Mesenteric fat pad (tissue), 1 donor: ENCODE measurements around the gene CPNE4. TPM values are rescaled to one million over a fixed set of nuclear protein-coding genes. Genes with fewer than 3 reads are reported as not detected.

Source experiments
- DNase-seq: peaks from one replicate; pipeline ENCODE4 v3.0.0-alpha.2; 2020; ENCODE audit warnings: low spot score
- total RNA-seq: library from RNA; stranded (reverse); fragmentation: NEBNext Ultra II Directional; extraction: Animal tissue kit (Norgen Biotek cat#: 25700); gene quantifications from one replicate; pipeline ENCODE4 v1.2.1, GENCODE V29; 2021
- donor health status: DM: yes; HTN: yes; CAD: no.

The CPNE4 gene
- total RNA-seq, 1 donor from 2014 or later = not detected

DNA sequence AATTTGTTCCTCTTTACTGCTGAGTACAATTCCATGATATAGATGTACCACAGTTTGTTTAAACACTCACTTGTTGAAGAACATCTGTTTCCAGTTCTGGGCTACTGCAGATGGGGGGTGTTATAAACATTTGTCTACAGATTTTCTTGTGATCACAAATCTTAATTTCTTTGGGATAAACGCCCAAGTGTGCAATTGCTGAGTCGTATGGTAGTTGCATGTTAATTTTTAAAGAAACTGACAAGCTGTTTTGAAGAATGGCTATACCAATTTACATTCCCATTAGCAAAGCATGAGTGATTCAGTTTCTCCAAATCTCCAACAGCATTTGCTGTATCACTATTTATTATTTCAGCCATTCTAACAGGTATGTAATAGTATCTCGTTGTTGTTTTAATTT lies 290.0 kb downstream of the CPNE4 start:
- no peak for DNase-seq

DNA sequence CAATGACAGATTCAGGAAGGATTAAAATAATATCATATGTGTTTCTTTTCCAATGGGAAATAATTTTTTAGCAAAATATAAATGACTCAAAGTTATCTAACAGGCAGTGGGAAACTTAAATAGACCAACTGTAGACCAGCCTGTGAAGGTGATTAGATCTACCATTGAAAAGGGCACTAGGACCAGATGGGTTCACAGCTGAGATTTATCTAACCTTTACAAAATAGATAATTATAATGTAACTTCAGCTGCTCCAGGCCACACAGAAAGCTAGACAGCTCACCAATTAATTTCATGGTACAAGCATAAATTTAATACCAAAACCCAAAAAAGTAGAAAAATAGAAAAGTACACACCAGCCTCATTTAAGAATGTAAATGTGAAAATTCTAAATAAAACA lies 291.7 kb downstream of the CPNE4 start:
- DNase-seq = no peak

DNA sequence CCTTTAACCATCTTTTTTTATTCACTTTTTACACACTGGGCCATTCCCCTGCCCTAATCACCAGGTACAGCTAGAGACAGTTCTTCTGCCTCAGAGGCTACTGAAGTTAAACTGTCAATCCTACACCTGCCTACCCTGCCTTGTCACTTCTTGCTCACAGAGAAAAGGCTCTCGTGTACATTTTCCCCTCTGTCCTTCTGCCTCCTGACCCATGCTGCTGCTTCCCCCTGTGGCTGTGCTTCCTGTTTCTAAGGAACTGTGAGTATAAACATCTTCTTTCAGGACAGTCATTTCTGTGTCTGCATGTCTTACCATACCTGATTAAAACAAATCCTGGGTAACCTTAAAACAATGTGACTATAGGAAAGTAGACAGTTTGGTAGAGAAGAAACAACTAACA lies 295.6 kb downstream of the CPNE4 start:
- no peak for DNase-seq

DNA sequence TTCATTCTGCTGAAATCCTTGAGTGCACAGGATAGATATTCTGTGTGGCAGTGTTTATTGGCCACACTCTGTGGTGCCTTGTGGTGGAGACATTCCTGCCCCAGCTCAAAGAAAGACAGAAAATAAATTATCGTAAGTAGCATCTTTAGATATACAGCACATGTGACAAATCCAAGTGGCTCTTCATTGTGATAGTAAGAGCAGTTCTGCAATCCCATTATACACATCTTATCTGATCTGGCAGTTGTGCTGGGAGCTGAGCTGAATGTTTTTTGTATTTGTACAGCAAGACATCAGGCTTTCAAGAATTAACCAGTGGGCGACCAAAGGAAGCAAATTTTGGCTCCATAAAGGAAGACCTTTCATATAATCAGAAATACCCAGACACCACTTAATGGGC lies 296.7 kb downstream of the CPNE4 start:
- DNase-seq = no peak

DNA sequence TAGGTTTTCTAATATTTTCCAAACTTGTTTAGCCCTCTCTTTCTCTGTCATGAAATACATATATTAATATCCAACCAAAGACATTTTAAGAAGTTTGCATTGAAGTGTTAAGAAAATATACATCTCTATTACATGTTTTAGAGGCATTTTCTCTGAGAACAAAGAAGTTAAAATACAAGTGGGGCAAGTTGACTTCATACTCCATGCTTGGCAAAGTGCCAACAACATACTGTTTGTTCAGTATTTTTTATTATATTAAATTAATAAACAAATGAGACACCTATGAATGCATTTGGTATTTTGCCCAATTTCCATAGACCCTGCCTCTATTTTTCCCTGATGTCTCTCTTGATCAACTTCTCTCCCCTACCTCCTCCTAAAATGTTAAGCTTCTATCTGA lies 299.3 kb downstream of the CPNE4 start:
- no peak for DNase-seq

DNA sequence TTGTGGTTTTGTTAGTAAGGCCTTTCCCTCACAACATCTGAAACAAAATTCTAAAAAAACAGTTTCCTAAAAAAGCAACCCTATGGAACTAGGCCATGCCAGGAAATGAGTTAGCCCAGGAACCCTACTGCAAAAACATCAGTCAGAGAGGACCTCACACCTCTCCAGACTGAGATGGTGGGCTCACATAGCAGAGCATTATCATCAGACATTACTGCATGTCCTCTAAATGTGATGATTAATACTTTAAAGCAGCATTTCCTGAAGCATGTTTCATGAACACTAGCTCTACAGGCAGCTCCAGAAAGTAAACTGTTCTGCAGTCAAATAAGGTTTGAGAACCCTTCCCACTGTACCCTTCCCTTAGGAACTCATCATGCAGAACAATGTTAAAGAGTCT lies 299.7 kb downstream of the CPNE4 start:
- no peak for DNase-seq

DNA sequence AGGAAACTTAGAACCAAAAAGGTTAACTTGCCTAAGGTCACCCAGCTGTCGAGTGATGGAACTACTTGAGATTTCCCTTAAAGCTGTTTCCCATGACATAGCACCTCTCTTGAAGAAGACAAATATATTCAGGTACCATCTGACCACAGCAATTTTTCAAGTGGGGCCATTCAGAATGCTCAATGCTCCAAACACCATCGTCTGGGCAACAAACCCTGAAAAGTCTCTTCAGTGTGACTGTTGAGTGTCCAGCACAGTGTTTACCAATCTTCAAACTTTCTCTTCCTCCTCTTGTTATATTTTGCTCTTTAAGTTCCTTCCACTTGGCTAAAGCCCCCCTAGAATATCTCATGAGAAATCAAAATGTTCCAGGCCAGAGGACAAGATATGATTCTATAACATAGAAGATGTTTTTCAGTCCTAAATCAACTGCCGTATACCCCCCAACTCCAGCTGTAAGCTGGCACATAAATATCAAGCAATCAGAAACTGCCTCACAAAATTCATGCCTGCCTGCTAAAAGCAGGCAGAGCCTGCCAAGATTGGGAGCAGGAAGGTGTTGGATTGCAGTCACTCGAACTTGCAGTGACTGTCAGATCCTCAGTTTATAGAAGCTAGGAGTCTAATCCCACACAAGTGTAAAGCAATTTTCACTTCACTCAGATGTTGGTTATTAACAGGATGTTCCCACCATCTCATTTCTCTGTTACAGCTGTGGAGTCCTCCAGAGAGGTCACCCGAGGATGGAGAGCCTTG lies 301.6 kb downstream of the CPNE4 start:
- no peak for DNase-seq

DNA sequence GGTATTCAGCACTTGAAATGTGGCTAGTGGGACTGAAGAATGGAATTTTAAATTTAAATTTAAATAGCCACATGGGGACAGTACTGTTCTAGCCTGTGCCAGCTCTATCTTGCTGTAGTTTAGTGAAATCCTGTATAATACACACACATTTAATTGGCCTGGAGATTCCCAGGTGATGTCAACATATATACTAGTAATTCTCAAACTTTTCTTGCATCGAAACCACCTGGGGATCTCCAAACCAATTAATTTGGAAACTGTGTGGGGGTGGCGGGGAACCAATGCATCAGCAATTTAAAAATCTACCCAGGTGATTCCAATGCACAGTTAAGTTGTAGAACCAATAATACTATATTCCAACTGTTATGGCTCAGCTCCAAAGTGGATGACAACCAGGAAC lies 303.1 kb downstream of the CPNE4 start:
- no peak for DNase-seq

DNA sequence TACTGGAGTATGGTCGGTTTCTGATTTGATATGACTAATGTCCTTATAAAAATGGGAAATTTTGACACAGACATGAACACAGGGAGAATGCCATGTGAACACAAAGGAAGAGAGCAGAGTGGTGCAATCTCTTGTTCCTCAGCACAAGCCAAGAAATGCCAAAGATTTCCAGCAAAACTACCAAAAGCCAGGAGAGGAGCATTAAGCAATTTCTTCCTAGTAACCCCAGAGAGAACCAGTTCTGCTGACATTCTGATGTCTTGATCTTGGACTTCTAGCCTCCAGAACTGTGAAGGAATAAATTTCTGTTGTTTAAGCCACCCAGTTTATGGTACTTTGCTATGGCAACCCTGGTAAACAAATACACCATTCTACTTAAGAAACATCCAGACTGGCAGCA lies 304.2 kb downstream of the CPNE4 start:
- no peak for DNase-seq

DNA sequence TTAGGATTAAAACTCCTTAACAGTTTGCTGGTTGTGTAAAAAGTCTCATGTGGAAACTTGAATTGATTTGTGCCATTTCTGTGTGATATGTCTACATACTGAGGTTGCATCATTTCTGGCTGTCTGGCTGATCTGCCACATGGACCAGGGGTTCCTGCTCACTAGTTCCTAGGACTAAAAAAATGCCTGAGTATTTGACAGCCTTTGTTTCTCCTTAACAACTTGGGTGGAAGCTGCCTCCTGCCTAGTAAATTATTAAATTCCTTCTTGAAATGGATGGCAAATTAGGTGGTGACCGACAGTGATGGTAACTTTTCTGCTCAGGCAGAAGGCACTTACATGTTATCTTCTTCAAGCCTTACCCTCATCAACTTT lies 305.2 kb downstream of the CPNE4 start:
- DNase-seq = no peak

DNA sequence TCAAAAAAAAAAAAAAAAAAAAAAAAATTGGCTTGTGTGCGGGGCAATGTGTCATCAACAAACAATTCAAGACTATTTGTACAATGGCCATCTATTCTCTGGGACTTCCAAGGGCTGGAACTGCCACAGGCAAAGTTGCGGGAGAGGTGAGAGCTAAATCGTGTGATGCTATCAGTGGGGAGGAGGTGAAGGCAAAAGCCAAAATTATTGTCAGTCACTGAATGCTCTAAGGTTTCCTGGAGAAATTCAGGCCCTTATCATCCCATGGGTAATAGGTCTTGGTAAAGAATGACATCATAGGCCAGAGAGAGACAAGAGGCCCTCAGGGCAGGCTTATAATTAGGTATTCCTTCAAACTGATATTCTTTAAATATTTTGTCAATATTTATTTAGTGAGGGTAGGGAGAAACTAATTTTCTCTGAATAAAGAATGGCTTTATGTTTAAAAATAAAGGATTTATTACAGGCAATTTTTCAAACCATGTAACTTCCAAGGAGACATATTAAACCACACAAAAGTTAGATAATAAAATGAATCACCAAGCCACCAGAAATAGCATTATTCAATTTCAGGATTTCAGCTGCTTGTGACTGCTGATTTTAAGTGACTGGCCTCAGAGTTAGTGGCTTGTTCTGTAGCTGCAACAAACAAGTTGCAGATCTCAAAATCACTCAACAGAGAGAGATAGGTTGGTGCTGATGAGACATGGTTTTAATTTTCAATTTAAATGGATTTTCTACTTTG lies 305.7 kb downstream of the CPNE4 start:
- DNase-seq = no peak

DNA sequence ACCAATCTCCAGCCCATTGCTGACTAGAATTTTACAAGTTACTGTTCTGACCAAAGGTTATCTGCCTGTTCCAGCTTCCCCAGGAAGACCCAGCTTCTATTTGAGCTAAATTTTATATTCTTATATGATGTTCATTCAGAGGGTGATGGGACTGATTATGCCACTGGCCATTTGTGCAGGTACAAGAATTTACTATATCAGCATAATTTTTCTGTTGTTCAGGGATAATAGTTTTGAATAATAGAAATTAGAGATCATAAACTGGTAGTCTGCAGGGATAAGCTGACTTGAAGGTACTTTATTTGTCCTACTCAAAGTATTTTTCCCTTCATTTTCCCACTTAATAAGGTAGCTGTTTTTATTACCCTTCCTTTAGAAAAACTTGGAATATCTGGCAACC lies 309.4 kb downstream of the CPNE4 start:
- DNase-seq = no peak

DNA sequence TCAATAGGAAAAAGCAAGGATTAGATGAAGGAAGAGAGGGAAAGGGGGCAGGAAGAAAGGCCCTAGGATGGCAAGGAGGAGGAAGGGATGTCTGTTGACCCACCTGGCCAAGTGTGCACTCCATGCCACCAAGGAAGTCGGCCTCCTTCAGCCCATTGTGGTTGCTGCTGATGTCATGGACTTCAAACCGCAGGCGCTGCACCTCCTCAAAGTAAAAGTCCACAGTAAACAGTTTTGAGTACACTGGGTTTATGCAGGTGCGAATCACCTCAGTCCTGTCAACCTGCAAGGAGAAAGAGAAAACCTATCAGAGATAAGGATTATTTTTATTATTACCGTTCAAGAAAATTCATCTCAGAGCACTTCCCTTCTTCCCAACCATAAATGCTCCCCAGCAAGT lies 311.5 kb downstream of the CPNE4 start:
- no peak for DNase-seq

DNA sequence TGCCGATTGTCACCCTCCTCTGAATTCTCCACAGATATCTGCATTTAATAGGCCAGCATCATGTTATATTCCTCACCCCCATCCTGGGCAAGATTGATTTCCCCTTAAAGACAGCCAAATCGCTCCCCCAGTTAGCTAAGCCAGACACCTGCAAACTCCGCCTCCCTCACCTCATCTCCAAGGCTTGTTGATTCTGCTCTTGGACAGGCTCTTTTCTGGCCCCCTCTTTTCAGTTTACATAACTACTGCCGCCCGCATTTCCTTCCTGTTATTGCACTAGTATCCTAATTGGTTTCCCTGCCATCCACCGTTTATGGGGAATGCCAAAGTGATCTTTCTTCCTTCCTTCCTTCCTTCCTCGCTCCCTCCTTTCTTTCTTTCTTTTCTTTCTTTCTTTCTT lies 317.3 kb downstream of the CPNE4 start:
- no peak for DNase-seq

DNA sequence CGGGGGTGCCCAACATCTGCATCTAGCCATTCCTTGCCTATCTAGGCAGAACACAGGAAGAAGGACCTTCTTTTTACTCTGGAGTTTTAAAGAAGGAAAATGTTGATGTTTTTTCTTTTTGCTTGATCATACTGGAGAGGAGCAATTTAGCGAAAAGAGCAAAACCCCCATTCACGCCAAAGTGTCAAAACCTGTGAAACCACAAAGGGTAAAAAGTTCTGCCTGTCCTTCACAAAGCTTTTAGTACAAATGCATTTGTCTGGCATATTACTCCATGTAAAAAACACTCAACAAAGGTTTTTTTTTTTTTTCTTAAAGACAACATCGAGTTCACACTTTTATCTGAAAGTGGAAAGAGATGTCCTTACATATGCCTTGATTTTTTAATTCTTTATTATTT lies 317.9 kb downstream of the CPNE4 start:
- no peak for DNase-seq

DNA sequence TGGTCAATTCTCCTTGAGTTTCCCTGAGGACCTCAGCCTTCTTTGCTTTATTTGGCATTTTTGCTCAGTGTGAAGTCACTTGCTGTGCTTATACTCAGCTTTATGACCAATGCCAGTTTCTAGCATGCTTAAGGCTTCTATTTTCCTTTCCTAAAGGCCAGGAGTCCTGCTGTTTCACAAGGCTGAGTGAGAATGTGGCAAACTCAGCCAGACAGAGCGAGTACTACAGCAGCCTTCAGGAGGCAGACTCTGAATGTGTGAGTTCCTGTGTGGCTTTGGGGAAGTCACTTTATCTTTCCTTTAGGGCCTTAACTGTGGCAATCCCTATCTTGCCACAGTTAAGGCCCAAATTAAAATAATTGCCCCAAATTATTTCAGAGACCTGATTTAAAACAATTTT lies 318.8 kb downstream of the CPNE4 start:
- DNase-seq = no peak

DNA sequence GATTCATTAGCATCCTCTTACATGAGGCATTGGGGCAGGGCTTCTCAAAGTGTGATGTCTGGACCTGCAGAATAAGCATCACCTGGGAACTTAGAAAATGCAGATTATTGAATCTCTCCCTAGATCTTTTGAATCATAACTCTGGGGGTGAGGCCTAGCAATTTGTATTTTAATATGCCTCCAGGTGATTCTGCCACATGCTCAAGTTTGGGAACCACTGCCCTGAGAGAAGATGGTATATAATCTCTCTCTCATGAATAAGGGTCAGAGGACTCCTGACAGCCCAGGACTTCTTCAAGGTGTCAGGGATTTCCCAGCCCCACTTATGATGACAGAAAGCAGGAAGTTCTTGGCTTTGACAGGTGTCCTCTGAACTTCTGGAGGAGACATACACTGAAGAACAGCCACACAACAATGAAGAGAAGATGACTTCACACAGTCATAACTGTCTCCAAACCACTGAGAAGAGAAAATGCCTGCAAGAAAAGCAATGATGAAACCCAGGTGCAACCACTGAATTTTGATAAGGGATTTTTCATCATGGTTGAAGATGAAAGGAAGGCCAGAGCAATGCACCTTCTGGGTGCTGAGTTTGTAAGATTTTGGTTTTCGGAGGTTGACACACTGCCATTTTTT lies 320.1 kb downstream of the CPNE4 start:
- no peak for DNase-seq

DNA sequence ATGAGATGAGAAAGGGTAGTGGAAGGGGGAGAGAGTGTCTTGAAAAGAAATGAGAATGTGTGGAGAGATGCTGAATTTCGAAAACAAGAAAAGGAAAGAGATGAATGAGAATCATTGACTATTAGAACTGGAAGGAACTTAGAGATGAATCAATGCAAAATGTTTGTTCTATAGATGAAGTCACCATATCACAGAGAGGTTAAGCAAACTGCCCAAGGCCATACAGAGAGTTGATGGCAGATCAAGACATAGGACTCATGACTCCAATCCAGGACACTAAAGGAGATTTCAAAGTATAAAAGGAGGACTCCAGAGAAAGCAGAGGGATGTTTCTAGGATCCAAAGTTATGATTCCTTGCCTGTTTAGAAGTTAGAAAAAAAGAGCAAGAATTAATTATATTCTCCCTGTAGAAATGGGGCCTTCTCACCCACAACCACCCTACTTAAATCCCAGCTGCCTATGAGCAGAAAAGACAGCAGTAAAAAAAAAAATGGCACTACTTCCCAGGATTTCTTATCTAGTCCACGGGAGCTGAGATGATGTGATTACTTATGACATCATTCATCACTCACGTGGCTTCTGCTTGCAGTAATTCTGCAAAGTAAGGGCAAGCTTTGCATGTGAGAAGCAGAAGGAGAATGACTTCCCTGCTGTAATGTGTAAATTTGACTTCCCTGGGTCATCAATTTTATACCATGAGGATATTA lies 321.2 kb downstream of the CPNE4 start:
- DNase-seq = no peak

DNA sequence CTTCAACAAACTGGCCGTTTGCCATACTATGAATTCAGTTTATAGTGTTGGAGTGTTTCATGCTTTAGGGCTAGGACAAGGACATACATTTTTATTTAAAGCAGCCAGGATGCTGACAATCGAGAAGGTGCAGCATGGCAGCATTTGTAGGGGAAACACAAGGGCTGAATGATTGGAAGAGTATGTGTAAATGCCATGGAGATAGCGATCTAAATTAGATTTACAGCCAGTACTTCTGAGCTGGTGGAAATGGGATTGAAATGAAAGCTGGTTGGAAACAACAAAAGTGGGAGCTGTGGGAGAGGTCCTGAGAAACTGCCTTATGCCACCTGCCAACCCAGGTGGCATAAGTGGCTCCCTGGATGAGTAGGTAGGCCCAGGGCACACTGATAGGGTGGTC lies 322.2 kb downstream of the CPNE4 start:
- DNase-seq = no peak

DNA sequence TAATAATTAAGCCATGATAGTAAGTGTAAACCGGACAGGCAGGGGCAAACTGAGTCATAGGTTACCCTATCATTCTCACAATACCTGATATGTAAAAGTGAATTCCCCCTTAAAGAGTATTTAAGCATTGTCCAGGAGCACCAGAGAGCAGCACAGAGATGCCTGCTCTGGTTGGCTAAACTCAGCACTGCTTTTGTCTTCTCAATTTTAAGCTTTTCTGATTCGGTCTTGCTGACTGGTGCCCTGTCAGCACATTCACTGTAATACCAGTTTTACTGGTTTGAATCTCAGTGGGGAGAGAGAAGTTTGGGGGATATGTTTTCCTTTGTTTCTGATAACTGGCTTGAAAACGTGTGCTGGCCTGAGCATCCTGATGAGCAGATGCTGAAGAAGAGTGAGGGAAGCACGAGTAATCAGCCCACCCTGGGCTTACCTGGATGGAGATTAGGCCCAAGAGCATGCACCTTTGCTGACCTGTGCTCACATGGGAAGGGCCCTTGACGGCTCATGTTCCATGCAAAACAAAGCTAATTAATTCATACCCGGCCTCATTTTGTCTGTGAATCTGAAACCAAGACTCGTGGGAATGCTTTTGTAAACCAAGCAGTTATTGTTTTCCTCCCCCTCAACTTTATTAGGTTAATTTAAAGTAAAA lies 323.6 kb downstream of the CPNE4 start:
- DNase-seq = no peak

DNA sequence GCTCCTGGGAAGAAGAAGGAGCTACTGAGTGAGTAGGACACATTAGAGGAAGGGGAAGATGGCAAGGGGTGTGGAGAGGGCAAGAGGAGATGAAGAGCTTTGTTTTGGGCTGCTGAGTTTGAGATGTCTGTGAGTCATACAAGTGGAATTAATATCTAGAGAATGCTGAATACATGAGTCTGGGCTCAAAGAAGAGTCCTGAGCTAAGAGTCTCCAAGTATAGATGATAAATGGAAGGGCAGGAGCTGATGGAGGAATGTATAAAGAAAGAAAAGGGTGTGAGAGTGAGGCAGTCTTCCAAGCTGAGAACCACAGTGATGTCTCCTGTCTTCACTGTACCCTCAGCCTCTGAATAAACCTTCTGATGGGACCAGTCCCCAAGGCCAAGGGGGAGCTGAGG lies 326.6 kb downstream of the CPNE4 start:
- DNase-seq = no peak
